Testis (tissue), 3 donors: ENCODE data around the gene CFAP57. TPM values are rescaled to one million over a fixed set of nuclear protein-coding genes. Genes with fewer than 3 reads are reported as not detected.
A peak's percentile ranks its signal among the peaks of the same experiment; 100 is the strongest.

Source experiments
- DNase-seq: peaks from one replicate; pipeline ENCODE4 v3.0.0-alpha.2; 2019
- H3K27ac ChIP-seq, 2 donors: fragments of 200-600 bp; sonication (generic); one replicate each; pipeline ENCODE4 v1.5.1; 2019
- H3K27me3 ChIP-seq: fragments of 200-600 bp; sonication (generic); one replicate; pipeline ENCODE4 v1.5.1; 2019
- H3K36me3 ChIP-seq: fragments of 200-600 bp; sonication (generic); one replicate; pipeline ENCODE4 v1.5.1; 2017; ENCODE audit warnings: low read depth; ENCODE audit errors: missing control alignments
- H3K4me1 ChIP-seq: fragments of 200-600 bp; sonication (generic); one replicate; pipeline ENCODE4 v1.5.1; 2019
- H3K4me3 ChIP-seq, 2 donors: fragments of 200-600 bp; sonication (generic); one replicate each; pipeline ENCODE4 v1.5.1; 2017 to 2019
- H3K9me3 ChIP-seq: fragments of 200-600 bp; sonication (generic); one replicate; pipeline ENCODE4 v1.5.1; 2017
- CTCF ChIP-seq, 3 experiments: fragments of 450-650 bp in 2 of 3; fragments of 200-600 bp in 1 of 3; sonication (generic) in 1 of 3; IDR thresholded peaks; one replicate each; pipeline ENCODE4 v1.5.1; 2016 to 2019; ENCODE audit warnings: antibody characterized with exemption in 3 of 3, mild to moderate bottlenecking in 2 of 3, moderate library complexity in 1 of 3
- POLR2A ChIP-seq: fragments of 450-650 bp; IDR thresholded peaks from one replicate; pipeline ENCODE4 v1.6.1; 2017; ENCODE audit warnings: antibody characterized with exemption, mild to moderate bottlenecking, moderate library complexity
- WGBS, 2 donors: methylation state at CpG; one replicate each; pipeline ENCODE4 v1.1.5; 2018; 5-methylcytosine and 5-hydroxymethylcytosine counted together
- intact Hi-C: fragments of 100-400 bp; cut with DNase I; formaldehyde crosslinking; loops from one replicate; pipeline ENCODE4 v1.15.1; 2023; ENCODE audit warnings: low total_unique reads
- polyA plus RNA-seq: library from polyadenylated mRNA; stranded (reverse); fragments of 350-450 nt; fragmentation: Illumina TruSeq; extraction: RNeasy Lipid Tissue Mini Kit (QIAGEN cat#74804); gene quantifications from one replicate; pipeline ENCODE4 v1.2.3, GENCODE V29; 2014; ENCODE audit warnings: low read depth, low replicate concordance; ENCODE audit not compliant: insufficient read depth
- total RNA-seq, 2 donors: library from RNA; depleted of rRNA; stranded (reverse); fragments of >200 nt; gene quantifications; one replicate each; pipeline ENCODE4 v1.2.3, GENCODE V29; 2016

Gene CFAP57
- total and polyA plus RNA-seq, 3 donors from 2014 or later = 16.6 to 38.7 (median 22.9) TPM

DNA sequence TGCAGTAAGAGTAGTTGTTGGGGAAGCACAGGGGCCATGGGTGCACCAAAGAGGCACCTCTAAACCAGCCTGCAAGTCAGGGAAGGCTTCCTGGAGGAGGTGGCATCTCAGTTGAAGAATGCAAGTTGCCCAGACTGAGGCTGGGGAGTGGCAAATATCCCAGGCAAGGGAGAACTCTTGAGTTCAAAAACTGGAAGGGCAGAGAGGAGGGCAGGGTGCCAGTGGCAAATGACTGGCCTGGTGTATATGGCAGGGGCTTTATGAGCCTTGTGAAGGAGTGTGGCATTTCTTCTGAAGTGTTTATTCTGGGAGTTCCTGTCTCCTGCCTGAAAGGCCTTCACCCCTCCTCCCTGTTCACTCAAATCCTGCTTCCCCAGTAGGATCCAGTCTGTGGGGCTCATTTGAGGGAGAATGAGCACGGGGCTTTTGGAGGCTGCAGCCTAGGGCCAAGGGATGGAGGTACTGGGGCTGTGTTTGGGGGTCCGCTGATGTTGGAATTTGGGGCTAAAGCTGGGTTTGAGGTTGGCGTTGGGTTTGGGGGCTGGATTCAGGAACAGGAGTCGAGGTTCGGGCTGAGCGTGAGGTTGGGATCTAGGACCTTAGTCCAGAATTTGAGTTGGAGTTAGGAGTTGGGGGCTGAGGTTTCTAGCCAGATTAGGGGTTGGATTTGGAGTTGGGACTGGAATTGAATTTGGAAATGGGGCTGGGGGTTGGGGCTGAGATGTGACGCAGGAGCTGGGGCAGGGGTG is 97.7 kb downstream of the CFAP57 start, which contains the start of gene TMEM125:
TSS of gene TMEM125 (plus strand) at position 357 of the 749 bp plus-strand sequence. CDS start 2,740 bp downstream, outside the sequence.
- Histone ChIP-seq H3K27me3 (no peaks in the 10 kb centered on the region), H3K27ac (no peak within 1 kb of the TSS), H3K4me1 (peaks cover 12% of the 10 kb centered on the region), H3K36me3 (no peaks in the 10 kb centered on the region), H3K9me3 (no peaks in the 10 kb centered on the region), H3K4me3 (peak within 1 kb of the TSS; percentile 26 to 52)
- TF ChIP-seq CTCF (IDR thresholded peaks at IDR 0.05) (no peak), POLR2A (no peak)
- no peak for DNase-seq
- intact Hi-C loops = no loop called here
- 60 to 65% methylated on average over 7 of the region's 7 CpGs for WGBS, 2 donors

GRCh38 chr1:43270421-43271095 is 98.4 kb downstream of the CFAP57 start:
- H3K4me1 ChIP-seq = peaks cover 12% of the 10 kb centered on the region
- peak overlapping the region; percentile 26 to 52 for H3K4me3 ChIP-seq
- no peak overlapping the region for H3K27ac ChIP-seq
- peak; percentile 61 for DNase-seq
- intact Hi-C loops = no loop called here
- 8 to 17% methylated on average over 22 to 24 of the region's 29 CpGs for WGBS, 2 donors
- H3K36me3 ChIP-seq = no peaks in the 10 kb centered on the region
- H3K27me3 ChIP-seq = no peaks in the 10 kb centered on the region
- H3K9me3 ChIP-seq = no peaks in the 10 kb centered on the region
- TF ChIP-seq CTCF (IDR thresholded peaks at IDR 0.05) = no peak
- TF ChIP-seq POLR2A = no peak

DNA sequence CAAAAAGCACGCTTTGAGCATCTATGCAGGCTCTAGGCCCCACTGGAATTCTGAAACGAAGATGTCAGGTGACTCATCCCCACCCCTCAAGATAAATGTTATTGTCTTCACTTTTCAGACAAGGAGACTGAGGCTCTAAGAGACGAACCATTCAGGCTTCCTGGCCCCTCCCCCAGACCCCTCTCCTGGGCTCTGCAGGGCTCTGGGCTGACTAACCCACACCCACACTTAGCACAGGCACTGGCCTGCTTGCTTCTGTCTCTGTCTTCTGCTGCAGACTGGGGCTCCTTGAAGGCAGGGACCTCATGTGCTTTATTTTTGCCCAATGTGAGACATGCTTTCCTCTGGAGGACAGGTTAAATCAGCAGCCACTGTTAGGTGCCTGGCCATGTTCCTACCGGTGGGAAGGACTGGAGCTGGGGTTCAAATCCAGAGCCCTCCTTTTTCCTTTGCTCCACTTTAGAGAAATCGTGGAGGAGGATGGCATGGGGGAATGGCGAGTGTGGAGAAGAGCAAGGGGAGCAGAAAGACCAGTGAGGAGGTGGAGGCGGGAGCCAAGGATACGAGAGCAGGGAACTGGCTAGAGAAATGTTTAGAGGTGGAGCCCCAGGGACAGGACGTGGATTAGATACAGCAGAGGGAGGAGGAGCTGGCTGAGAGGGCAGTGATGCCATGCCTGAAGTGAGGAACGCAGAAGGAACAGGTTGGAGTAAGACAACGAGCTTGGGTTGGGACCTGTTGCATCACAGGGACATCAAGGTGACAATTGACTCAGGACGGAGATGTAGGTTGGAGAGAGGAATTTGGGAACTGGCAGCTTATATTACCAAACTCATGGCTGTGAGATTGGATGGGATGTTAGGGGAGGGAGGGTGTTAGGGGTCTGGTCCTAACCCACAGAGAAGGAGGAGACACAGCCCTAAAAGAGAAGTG is 99.3 kb downstream of the CFAP57 start:
- TF ChIP-seq CTCF (IDR thresholded peaks at IDR 0.05) (no peak), POLR2A (no peak)

DNA sequence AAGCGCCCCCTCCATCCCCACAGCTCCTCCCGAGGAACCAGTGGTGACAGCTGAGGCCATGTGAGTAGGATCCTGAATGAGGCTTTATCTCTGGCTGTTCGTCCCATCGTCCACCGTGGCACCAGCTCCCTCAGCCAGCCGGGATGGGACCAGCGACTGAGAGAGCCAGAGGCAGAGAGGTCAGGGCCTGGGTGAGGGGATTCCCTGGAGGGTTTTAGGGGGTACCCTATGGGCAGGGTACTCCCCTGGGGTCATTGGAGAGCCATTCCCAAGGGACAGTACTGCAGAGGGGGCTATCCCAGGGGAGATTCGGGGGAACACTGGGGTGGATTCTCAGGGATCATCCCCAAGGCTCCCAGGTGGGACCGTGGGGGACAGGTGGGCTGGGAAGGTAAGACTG is 100.0 kb downstream of the CFAP57 start:
- Histone ChIP-seq H3K36me3 (no peaks in the 10 kb centered on the region), H3K4me3 (no peak overlapping the region), H3K4me1 (peaks cover 12% of the 10 kb centered on the region), H3K27me3 (no peaks in the 10 kb centered on the region), H3K9me3 (no peaks in the 10 kb centered on the region), H3K27ac (no peak overlapping the region)
- TF ChIP-seq POLR2A (no peak), CTCF (IDR thresholded peaks at IDR 0.05) (no peak)
- 72 to 82% methylated on average over 9 of the region's 9 CpGs for WGBS, 2 donors
- DNase-seq = no peak
- intact Hi-C loops = no loop called here

More for the DNA sequence above, 99.3 kb downstream of the CFAP57 start:
- Histone ChIP-seq H3K9me3 (no peaks in the 10 kb centered on the region), H3K36me3 (no peaks in the 10 kb centered on the region), H3K27ac (no peak overlapping the region), H3K27me3 (no peaks in the 10 kb centered on the region), H3K4me1 (peaks cover 12% of the 10 kb centered on the region), H3K4me3 (peak overlapping the region in 1 of 2 donors; percentile 52)
- no peak for DNase-seq
- 67 to 73% methylated on average over 12 of the region's 12 CpGs for WGBS, 2 donors
- intact Hi-C loops = no loop called here
